ENCODE data around the gene FAM221B. TPM values are rescaled to one million over a fixed set of nuclear protein-coding genes. Genes with fewer than 3 reads are reported as not detected.
A peak's percentile ranks its signal among the peaks of the same experiment; 100 is the strongest.

FAM221B gene
- polyA plus RNA-seq: not detected

- WGBS, 2 donors: 1% methylated on average over 21 of the region's 21 CpGs
- Histone ChIP-seq H3K36me3 (ENCODE audit: control insufficient read depth in 2 of 2, insufficient read depth in 2 of 2, low read length in 1 of 2) (no peaks in the 10 kb centered on the region), H3K4me3 (ENCODE audit: low read depth in 1 of 2, low read length in 2 of 2) (peak within 1 kb of the TSS; percentile 63 to 74), H3K4me1 (ENCODE audit: control insufficient read depth in 2 of 2, insufficient read depth in 2 of 2, low read length in 1 of 2) (peaks cover 8 to 9% of the 10 kb centered on the region in 2 donors), H3K27ac (ENCODE audit: low read depth in 2 of 2, low read length in 1 of 2) (peak within 1 kb of the TSS; percentile 89), H3K9me3 (ENCODE audit: control insufficient read depth in 2 of 2, insufficient read depth in 1 of 2, low read depth in 1 of 2, low read length in 1 of 2) (no peaks in the 10 kb centered on the region), H3K27me3 (ENCODE audit: control insufficient read depth in 1 of 2, insufficient read depth in 2 of 2, low read length in 2 of 2) (no peaks in the 10 kb centered on the region)
Measured at GRCh38 chr9:35828716-35829083, at the start of gene FAM221B. Gene FAM221B (minus strand): TSS chr9:35828732. CDS start chr9:35826161, 2,571 bp downstream.

GRCh38 chr9:35872505-35872904 lies 44.0 kb upstream of the FAM221B start:
- H3K27me3 ChIP-seq (ENCODE audit: control insufficient read depth in 1 of 2, insufficient read depth in 2 of 2, low read length in 2 of 2): no peaks in the 10 kb centered on the region
- WGBS, 2 donors: 74 to 78% methylated on average over 3 of the region's 3 CpGs

GRCh38 chr9:35871545-35871944 lies 43.0 kb upstream of the FAM221B start:
- Histone ChIP-seq H3K27me3 (ENCODE audit: control insufficient read depth in 1 of 2, insufficient read depth in 2 of 2, low read length in 2 of 2) (no peaks in the 10 kb centered on the region), H3K4me1 (ENCODE audit: control insufficient read depth in 2 of 2, insufficient read depth in 2 of 2, low read length in 1 of 2) (no peaks in the 10 kb centered on the region), H3K27ac (ENCODE audit: low read depth in 2 of 2, low read length in 1 of 2) (no peak overlapping the region), H3K36me3 (ENCODE audit: control insufficient read depth in 2 of 2, insufficient read depth in 2 of 2, low read length in 1 of 2) (no peaks in the 10 kb centered on the region), H3K4me3 (ENCODE audit: low read depth in 1 of 2, low read length in 2 of 2) (no peak overlapping the region), H3K9me3 (ENCODE audit: control insufficient read depth in 2 of 2, insufficient read depth in 1 of 2, low read depth in 1 of 2, low read length in 1 of 2) (no peaks in the 10 kb centered on the region)
- WGBS, 2 donors: 32 to 41% methylated on average over 3 of the region's 3 CpGs

More at GRCh38 chr9:35872505-35872904, 44.0 kb upstream of the FAM221B start:
- no peaks in the 10 kb centered on the region for H3K36me3 ChIP-seq (ENCODE audit: control insufficient read depth in 2 of 2, insufficient read depth in 2 of 2, low read length in 1 of 2)
- H3K4me1 ChIP-seq (ENCODE audit: control insufficient read depth in 2 of 2, insufficient read depth in 2 of 2, low read length in 1 of 2): no peaks in the 10 kb centered on the region
- H3K27ac ChIP-seq (ENCODE audit: low read depth in 2 of 2, low read length in 1 of 2): no peak overlapping the region
- no peak overlapping the region for H3K4me3 ChIP-seq (ENCODE audit: low read depth in 1 of 2, low read length in 2 of 2)
- no peaks in the 10 kb centered on the region for H3K9me3 ChIP-seq (ENCODE audit: control insufficient read depth in 2 of 2, insufficient read depth in 1 of 2, low read depth in 1 of 2, low read length in 1 of 2)

GRCh38 chr9:35870351-35870923 lies 41.9 kb upstream of the FAM221B start, which contains the start of gene OR13J1:
Gene OR13J1 (minus strand): TSS chr9:35870401. CDS start chr9:35870401, 0 bp downstream.
- Histone ChIP-seq H3K9me3 (ENCODE audit: control insufficient read depth in 2 of 2, insufficient read depth in 1 of 2, low read depth in 1 of 2, low read length in 1 of 2) (no peaks in the 10 kb centered on the region), H3K27ac (ENCODE audit: low read depth in 2 of 2, low read length in 1 of 2) (no peak within 1 kb of the TSS), H3K36me3 (ENCODE audit: control insufficient read depth in 2 of 2, insufficient read depth in 2 of 2, low read length in 1 of 2) (no peaks in the 10 kb centered on the region), H3K4me3 (ENCODE audit: low read depth in 1 of 2, low read length in 2 of 2) (no peak within 1 kb of the TSS), H3K4me1 (ENCODE audit: control insufficient read depth in 2 of 2, insufficient read depth in 2 of 2, low read length in 1 of 2) (no peaks in the 10 kb centered on the region), H3K27me3 (ENCODE audit: control insufficient read depth in 1 of 2, insufficient read depth in 2 of 2, low read length in 2 of 2) (no peaks in the 10 kb centered on the region)
- WGBS, 2 donors: 90 to 91% methylated on average over 8 of the region's 8 CpGs

GRCh38 chr9:35869621-35870216 lies 41.2 kb upstream of the FAM221B start:
- Histone ChIP-seq H3K4me3 (ENCODE audit: low read depth in 1 of 2, low read length in 2 of 2) (no peak overlapping the region), H3K27ac (ENCODE audit: low read depth in 2 of 2, low read length in 1 of 2) (no peak overlapping the region), H3K4me1 (ENCODE audit: control insufficient read depth in 2 of 2, insufficient read depth in 2 of 2, low read length in 1 of 2) (no peaks in the 10 kb centered on the region), H3K36me3 (ENCODE audit: control insufficient read depth in 2 of 2, insufficient read depth in 2 of 2, low read length in 1 of 2) (no peaks in the 10 kb centered on the region), H3K9me3 (ENCODE audit: control insufficient read depth in 2 of 2, insufficient read depth in 1 of 2, low read depth in 1 of 2, low read length in 1 of 2) (no peaks in the 10 kb centered on the region), H3K27me3 (ENCODE audit: control insufficient read depth in 1 of 2, insufficient read depth in 2 of 2, low read length in 2 of 2) (no peaks in the 10 kb centered on the region)
- 75 to 83% methylated on average over 19 of the region's 19 CpGs for WGBS, 2 donors

- Histone ChIP-seq H3K27me3 (ENCODE audit: control insufficient read depth in 1 of 2, insufficient read depth in 2 of 2, low read length in 2 of 2) (no peaks in the 10 kb centered on the region), H3K9me3 (ENCODE audit: control insufficient read depth in 2 of 2, insufficient read depth in 1 of 2, low read depth in 1 of 2, low read length in 1 of 2) (no peaks in the 10 kb centered on the region), H3K4me3 (ENCODE audit: low read depth in 1 of 2, low read length in 2 of 2) (no peak overlapping the region), H3K27ac (ENCODE audit: low read depth in 2 of 2, low read length in 1 of 2) (no peak overlapping the region), H3K36me3 (ENCODE audit: control insufficient read depth in 2 of 2, insufficient read depth in 2 of 2, low read length in 1 of 2) (no peaks in the 10 kb centered on the region), H3K4me1 (ENCODE audit: control insufficient read depth in 2 of 2, insufficient read depth in 2 of 2, low read length in 1 of 2) (no peaks in the 10 kb centered on the region)
- WGBS, 2 donors: 79% methylated on average over 2 of the region's 2 CpGs
Measured at GRCh38 chr9:35868933-35869332, 40.4 kb upstream of the FAM221B start.

- 89 to 94% methylated on average over 4 of the region's 4 CpGs for WGBS, 2 donors
- Histone ChIP-seq H3K27ac (ENCODE audit: low read depth in 2 of 2, low read length in 1 of 2) (no peak overlapping the region), H3K4me1 (ENCODE audit: control insufficient read depth in 2 of 2, insufficient read depth in 2 of 2, low read length in 1 of 2) (no peaks in the 10 kb centered on the region), H3K9me3 (ENCODE audit: control insufficient read depth in 2 of 2, insufficient read depth in 1 of 2, low read depth in 1 of 2, low read length in 1 of 2) (no peaks in the 10 kb centered on the region), H3K27me3 (ENCODE audit: control insufficient read depth in 1 of 2, insufficient read depth in 2 of 2, low read length in 2 of 2) (peaks cover 0 to 3% of the 10 kb centered on the region in 2 donors), H3K36me3 (ENCODE audit: control insufficient read depth in 2 of 2, insufficient read depth in 2 of 2, low read length in 1 of 2) (no peaks in the 10 kb centered on the region), H3K4me3 (ENCODE audit: low read depth in 1 of 2, low read length in 2 of 2) (no peak overlapping the region)
Measured at GRCh38 chr9:35867538-35867937, 39.0 kb upstream of the FAM221B start.

GRCh38 chr9:35864695-35865255 lies 36.2 kb upstream of the FAM221B start:
- Histone ChIP-seq H3K27ac (ENCODE audit: low read depth in 2 of 2, low read length in 1 of 2) (no peak overlapping the region), H3K27me3 (ENCODE audit: control insufficient read depth in 1 of 2, insufficient read depth in 2 of 2, low read length in 2 of 2) (peaks cover 0 to 3% of the 10 kb centered on the region in 2 donors), H3K9me3 (ENCODE audit: control insufficient read depth in 2 of 2, insufficient read depth in 1 of 2, low read depth in 1 of 2, low read length in 1 of 2) (no peaks in the 10 kb centered on the region), H3K4me3 (ENCODE audit: low read depth in 1 of 2, low read length in 2 of 2) (no peak overlapping the region), H3K4me1 (ENCODE audit: control insufficient read depth in 2 of 2, insufficient read depth in 2 of 2, low read length in 1 of 2) (no peaks in the 10 kb centered on the region), H3K36me3 (ENCODE audit: control insufficient read depth in 2 of 2, insufficient read depth in 2 of 2, low read length in 1 of 2) (no peaks in the 10 kb centered on the region)
- WGBS, 2 donors: 82 to 84% methylated on average over 8 of the region's 8 CpGs

- peaks cover 0 to 3% of the 10 kb centered on the region in 2 donors for H3K27me3 ChIP-seq (ENCODE audit: control insufficient read depth in 1 of 2, insufficient read depth in 2 of 2, low read length in 2 of 2)
- H3K36me3 ChIP-seq (ENCODE audit: control insufficient read depth in 2 of 2, insufficient read depth in 2 of 2, low read length in 1 of 2): no peaks in the 10 kb centered on the region
- WGBS, 2 donors: 69 to 79% methylated on average over 8 of the region's 8 CpGs
- H3K27ac ChIP-seq (ENCODE audit: low read depth in 2 of 2, low read length in 1 of 2): no peak overlapping the region
- H3K4me1 ChIP-seq (ENCODE audit: control insufficient read depth in 2 of 2, insufficient read depth in 2 of 2, low read length in 1 of 2): peaks cover 0 to 5% of the 10 kb centered on the region in 2 donors
- H3K4me3 ChIP-seq (ENCODE audit: low read depth in 1 of 2, low read length in 2 of 2): no peak overlapping the region
- H3K9me3 ChIP-seq (ENCODE audit: control insufficient read depth in 2 of 2, insufficient read depth in 1 of 2, low read depth in 1 of 2, low read length in 1 of 2): no peaks in the 10 kb centered on the region
Measured at GRCh38 chr9:35863583-35863982, 35.1 kb upstream of the FAM221B start.

- no peaks in the 10 kb centered on the region for H3K36me3 ChIP-seq (ENCODE audit: control insufficient read depth in 2 of 2, insufficient read depth in 2 of 2, low read length in 1 of 2)
- H3K4me3 ChIP-seq (ENCODE audit: low read depth in 1 of 2, low read length in 2 of 2): no peak overlapping the region
- no peak overlapping the region for H3K27ac ChIP-seq (ENCODE audit: low read depth in 2 of 2, low read length in 1 of 2)
- no peaks in the 10 kb centered on the region for H3K9me3 ChIP-seq (ENCODE audit: control insufficient read depth in 2 of 2, insufficient read depth in 1 of 2, low read depth in 1 of 2, low read length in 1 of 2)
- peaks cover 0 to 3% of the 10 kb centered on the region in 2 donors for H3K27me3 ChIP-seq (ENCODE audit: control insufficient read depth in 1 of 2, insufficient read depth in 2 of 2, low read length in 2 of 2)
- H3K4me1 ChIP-seq (ENCODE audit: control insufficient read depth in 2 of 2, insufficient read depth in 2 of 2, low read length in 1 of 2): peaks cover 0 to 5% of the 10 kb centered on the region in 2 donors
- 71 to 81% methylated on average over 4 of the region's 4 CpGs for WGBS, 2 donors
Measured at GRCh38 chr9:35862328-35862727, 33.8 kb upstream of the FAM221B start.
